K562 (cell line): ENCODE data around the gene PSMB2. TPM values are rescaled to one million over a fixed set of nuclear protein-coding genes. Genes with fewer than 3 reads are reported as not detected.

Experiments
- BCOR ChIP-seq: fragments of 450-650 bp; IDR thresholded peaks from 2 replicates; pipeline ENCODE4 v1.6.1; 2016
- HMG20A ChIP-seq: fragments of 450-650 bp; formaldehyde crosslinking; conservative IDR thresholded peaks from 2 replicates; pipeline ENCODE4 v1.4.0; 2020; ENCODE audit warnings: mild to moderate bottlenecking, mixed read lengths
- MNT ChIP-seq, 2 experiments: fragments of 450-650 bp; conservative IDR thresholded peaks; 2 replicates each; pipeline ENCODE4 v1.6.1; 2017; ENCODE audit warnings: mild to moderate bottlenecking in 2 of 2, moderate library complexity in 2 of 2
- NFXL1 ChIP-seq: fragments of 450-650 bp; formaldehyde crosslinking; IDR thresholded peaks from 2 replicates; pipeline ENCODE4 v1.4.0; 2021; ENCODE audit warnings: mild to moderate bottlenecking
- PCBP2 ChIP-seq: fragments of 200-400 bp; formaldehyde crosslinking; IDR thresholded peaks from 2 replicates; pipeline ENCODE4 v1.6.1; 2018; ENCODE audit warnings: low read length, low read depth, mild to moderate bottlenecking, moderate library complexity; ENCODE audit not compliant: poor library complexity, severe bottlenecking
- PTRF ChIP-seq: fragments of 450-650 bp; IDR thresholded peaks from 2 replicates; pipeline ENCODE4 v1.6.1; 2016; ENCODE audit warnings: mild to moderate bottlenecking, missing genetic modification characterization, missing compliant biosample characterization
- PYGO2 ChIP-seq: fragments of 450-650 bp; IDR thresholded peaks from 2 replicates; pipeline ENCODE4 v1.6.1; 2016; ENCODE audit warnings: mild to moderate bottlenecking, missing genetic modification characterization, moderate library complexity, missing compliant biosample characterization
- RFX7 ChIP-seq: fragments of 250-450 bp; sonication (Bioruptor Pico); IDR thresholded peaks from 2 replicates; pipeline ENCODE4 v1.5.1; 2021; ENCODE audit warnings: mild to moderate bottlenecking
- TCF7 ChIP-seq: sonication (generic); IDR thresholded peaks from 2 replicates; pipeline ENCODE4 v1.6.1; 2016; ENCODE audit warnings: antibody characterized with exemption, borderline replicate concordance
- XRCC4 ChIP-seq: IDR thresholded peaks from one replicate; pipeline ENCODE4 v1.6.1; 2011; ENCODE audit not compliant: insufficient read depth, insufficient read length; ENCODE audit errors: extremely low read depth
- ZBTB11 ChIP-seq, 3 experiments: fragments of 200-800 bp in 1 of 3; fragments of 250-450 bp in 1 of 3; fragments of 450-650 bp in 1 of 3; sonication (Bioruptor Pico) in 1 of 3; sonication (Bioruptor generic) in 1 of 3; formaldehyde crosslinking in 1 of 3; IDR thresholded peaks; 2 replicates each; pipeline versions ENCODE4 v1.6.1 to v1.8.0; 2016 to 2022; ENCODE audit warnings: mild to moderate bottlenecking in 2 of 3, missing genetic modification characterization in 2 of 3, missing compliant biosample characterization in 1 of 3, moderate library complexity in 1 of 3
- ZBTB8A ChIP-seq: fragments of 450-650 bp; IDR thresholded peaks from 2 replicates; pipeline ENCODE4 v1.6.1; 2018; ENCODE audit warnings: mild to moderate bottlenecking, moderate library complexity; ENCODE audit not compliant: partially characterized antibody
- ZFP1 ChIP-seq: fragments of 450-650 bp; formaldehyde crosslinking; IDR thresholded peaks from 2 replicates; pipeline ENCODE4 v1.4.0; 2020; ENCODE audit warnings: mild to moderate bottlenecking, mixed read lengths
- polyA plus RNA-seq, 8 experiments: library from polyadenylated mRNA; depleted of rRNA in 4 of 8; stranded (reverse) in 5 of 8; unstranded in 3 of 8; fragments of >200 nt; fragmentation: Nextera tagmentation in 2 of 8; fragmentation: Illumina TruSeq in 1 of 8; extraction: Ambion mirVana in 2 of 8; extraction: Trizol in 1 of 8; gene quantifications; 2 replicates each; pipeline versions ENCODE4 v1.2.1 to v1.2.3, GENCODE V29; 2011 to 2014; ENCODE audit warnings: inconsistent platforms in 1 of 8, missing spikeins in 1 of 8
- total RNA-seq, 7 experiments: library from RNA; depleted of rRNA in 6 of 7; stranded (reverse); fragments of >200 nt in 6 of 7; fragmentation: Illumina TruSeq in 2 of 7; extraction: Trizol in 2 of 7; gene quantifications; 2 replicates each; pipeline versions ENCODE4 v1.2.1 to v1.2.3, GENCODE V29; 2011 to 2021; ENCODE audit warnings: low replicate concordance in 1 of 7

Gene PSMB2
- total and polyA plus RNA-seq, 9 of the 15 experiments (the other 6 are each of a cell fraction or from before 2014, with no cell fraction given), result 71.7 to 543 (median 165) TPM

DNA sequence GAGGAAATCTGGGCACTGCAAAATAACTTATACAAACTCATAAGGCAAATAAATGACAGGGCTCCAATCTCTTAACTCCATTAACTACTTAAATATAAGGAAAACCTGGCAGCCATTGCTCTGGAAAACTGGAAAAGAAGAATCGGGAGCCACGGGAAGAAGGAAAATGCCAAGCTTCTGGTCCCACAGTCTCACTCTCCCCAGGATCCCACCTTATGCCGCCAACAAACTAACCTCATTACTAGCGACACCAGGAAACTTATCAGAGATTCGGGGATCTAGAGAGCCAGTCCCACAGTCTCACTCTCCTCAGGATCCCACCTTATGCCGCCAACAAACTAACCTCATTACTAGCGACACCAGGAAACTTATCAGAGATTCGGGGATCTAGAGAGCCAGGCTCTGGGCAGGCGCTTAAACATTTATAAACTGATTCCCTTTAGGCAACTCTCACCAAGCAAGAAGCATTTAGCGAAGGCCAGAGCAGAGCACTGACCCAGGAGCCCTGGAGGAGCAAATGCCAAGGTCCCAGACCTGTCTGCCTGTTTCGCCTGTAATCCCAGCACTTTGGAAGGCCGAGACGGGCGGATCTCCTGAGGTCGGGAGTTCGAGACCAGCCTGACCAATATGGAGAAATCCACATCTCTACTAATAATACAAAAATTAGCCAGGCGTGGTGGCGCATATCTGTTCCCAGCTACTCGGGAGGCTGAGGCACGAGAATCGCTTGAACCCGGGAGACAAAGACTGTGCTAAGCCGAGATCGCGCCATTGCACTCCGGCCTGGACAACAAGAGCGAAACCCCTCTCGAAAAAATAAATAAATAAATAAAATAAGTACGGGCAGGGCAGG is 720 bp downstream of the PSMB2 start (continued):
- TF ChIP-seq PYGO2 (tag) (no peak), XRCC4 (no peak), NFXL1 (CRISPR knock-in tag) (no peak), HMG20A (CRISPR knock-in tag) (no peak), RFX7 (CRISPR knock-in tag) (no peak), MNT (conservative IDR thresholded peaks at IDR 0.05) (no peak), ZBTB8A (no peak), PTRF (no peak), ZBTB11 (CRISPR knock-in tag; IDR thresholded peaks at IDR 0.05) (no peak), BCOR (peak; percentile 46; the same call in 1 of the 2 replicates), TCF7 (no peak), ZFP1 (CRISPR knock-in tag) (no peak), PCBP2 (no peak)
